HFF-Myc (cell line): Measurements from ENCODE around the gene MYO16.

Source experiments
- DNase-seq: peaks from one replicate; pipeline ENCODE4 v3.0.0-alpha.2; 2011; ENCODE audit warnings: low read depth; ENCODE audit errors: extremely low read depth
- H3K4me3 ChIP-seq: replicated peaks from 2 replicates; pipeline ENCODE4 v1.5.1; 2011; ENCODE audit warnings: low read depth, mild to moderate bottlenecking, control low read depth, low read length
- TF ChIP-seq, protein P1 (sequence below): IDR thresholded peaks from 2 replicates; pipeline ENCODE4 v1.5.1; 2012; ENCODE audit warnings: mild to moderate bottlenecking, low read depth, low read length, control low read depth; ENCODE audit errors: missing control alignments

Gene MYO16

DNA sequence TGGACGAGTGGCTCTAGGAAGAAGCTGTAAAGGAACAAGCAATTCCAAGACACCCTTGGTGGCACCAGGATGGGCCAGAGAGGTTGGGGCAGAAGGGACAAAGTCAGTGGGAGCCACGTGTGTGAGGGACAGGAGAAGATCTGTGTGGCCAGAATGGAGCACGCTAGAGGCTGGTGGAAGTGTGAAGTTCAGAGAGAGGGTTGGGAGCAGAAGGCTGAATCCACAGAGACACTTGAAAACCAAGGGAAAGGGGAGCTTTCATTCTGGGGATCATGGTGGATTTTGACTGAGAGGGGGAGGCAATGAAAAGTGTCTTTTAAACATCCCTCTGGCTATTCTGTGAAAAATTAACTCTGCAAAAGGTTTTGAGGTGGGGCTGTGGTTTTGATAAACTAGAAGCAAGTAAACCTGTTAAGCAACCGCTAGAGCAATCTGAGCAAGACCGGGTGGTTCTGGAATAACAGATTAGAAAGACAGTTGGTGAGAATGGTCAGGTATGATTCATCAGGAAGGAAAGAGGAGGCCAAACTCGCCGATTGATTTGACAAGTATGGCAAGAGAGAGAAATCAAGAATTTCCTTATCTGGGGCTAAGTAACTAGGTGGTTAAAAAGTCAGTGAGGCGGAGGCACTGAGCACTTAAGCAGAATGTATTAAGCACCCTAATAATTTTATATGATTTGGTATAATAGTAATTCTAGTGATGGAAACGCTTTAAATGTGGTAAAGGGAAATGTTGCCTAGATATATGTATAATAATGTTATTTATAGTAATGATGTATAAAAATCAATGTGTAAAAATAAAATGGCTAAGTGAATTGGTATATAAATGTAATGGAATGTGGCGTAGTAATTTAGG lies 140.0 kb downstream of the MYO16 start:
- DNase-seq, result no peak
- TF ChIP-seq, protein P1, sequence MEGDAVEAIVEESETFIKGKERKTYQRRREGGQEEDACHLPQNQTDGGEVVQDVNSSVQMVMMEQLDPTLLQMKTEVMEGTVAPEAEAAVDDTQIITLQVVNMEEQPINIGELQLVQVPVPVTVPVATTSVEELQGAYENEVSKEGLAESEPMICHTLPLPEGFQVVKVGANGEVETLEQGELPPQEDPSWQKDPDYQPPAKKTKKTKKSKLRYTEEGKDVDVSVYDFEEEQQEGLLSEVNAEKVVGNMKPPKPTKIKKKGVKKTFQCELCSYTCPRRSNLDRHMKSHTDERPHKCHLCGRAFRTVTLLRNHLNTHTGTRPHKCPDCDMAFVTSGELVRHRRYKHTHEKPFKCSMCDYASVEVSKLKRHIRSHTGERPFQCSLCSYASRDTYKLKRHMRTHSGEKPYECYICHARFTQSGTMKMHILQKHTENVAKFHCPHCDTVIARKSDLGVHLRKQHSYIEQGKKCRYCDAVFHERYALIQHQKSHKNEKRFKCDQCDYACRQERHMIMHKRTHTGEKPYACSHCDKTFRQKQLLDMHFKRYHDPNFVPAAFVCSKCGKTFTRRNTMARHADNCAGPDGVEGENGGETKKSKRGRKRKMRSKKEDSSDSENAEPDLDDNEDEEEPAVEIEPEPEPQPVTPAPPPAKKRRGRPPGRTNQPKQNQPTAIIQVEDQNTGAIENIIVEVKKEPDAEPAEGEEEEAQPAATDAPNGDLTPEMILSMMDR, result no peak
- no peak overlapping the region for H3K4me3 ChIP-seq

DNA sequence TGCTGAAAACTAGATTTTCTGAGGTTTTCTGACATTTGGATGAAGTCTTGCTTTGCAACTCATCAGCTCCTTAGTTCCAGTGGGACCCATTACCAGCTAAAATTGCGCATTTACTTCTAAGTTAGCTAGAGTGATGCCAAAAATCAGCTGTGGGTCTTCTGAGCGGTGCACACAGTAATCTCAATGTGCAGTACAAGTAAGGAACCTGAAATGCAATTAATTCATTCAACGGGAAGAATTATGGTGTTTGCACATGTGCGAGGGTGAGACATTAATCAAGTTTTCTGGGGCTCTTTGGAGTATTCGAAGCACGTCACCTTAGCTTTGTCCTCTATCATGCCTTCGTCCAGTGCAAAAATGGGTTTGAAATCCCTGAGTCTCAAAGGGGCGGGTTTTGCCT lies 146.2 kb downstream of the MYO16 start:
- H3K4me3 ChIP-seq, result no peak overlapping the region
- DNase-seq, result no peak
- TF ChIP-seq, protein P1, result no peak

DNA sequence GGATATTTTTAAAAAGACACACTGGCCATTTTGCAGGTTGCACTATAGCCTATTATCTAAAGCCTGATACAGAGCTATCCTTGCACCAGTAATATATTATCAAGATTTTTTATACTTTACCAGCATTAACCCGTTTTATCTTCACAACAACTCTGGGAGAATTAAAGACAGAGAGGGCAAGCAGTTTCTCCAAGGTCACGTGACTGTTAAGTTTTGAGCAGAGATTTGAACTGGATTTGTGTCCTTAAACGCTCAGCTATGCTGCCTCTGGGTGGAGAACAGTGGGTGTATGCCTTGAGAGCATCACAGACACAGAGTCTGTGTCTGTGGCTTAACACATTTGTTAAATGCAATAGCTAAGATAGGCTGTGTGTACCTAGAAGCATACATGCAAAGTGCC lies 147.2 kb downstream of the MYO16 start:
- no peak overlapping the region for H3K4me3 ChIP-seq
- no peak for DNase-seq
- TF ChIP-seq, protein P1, result no peak

DNA sequence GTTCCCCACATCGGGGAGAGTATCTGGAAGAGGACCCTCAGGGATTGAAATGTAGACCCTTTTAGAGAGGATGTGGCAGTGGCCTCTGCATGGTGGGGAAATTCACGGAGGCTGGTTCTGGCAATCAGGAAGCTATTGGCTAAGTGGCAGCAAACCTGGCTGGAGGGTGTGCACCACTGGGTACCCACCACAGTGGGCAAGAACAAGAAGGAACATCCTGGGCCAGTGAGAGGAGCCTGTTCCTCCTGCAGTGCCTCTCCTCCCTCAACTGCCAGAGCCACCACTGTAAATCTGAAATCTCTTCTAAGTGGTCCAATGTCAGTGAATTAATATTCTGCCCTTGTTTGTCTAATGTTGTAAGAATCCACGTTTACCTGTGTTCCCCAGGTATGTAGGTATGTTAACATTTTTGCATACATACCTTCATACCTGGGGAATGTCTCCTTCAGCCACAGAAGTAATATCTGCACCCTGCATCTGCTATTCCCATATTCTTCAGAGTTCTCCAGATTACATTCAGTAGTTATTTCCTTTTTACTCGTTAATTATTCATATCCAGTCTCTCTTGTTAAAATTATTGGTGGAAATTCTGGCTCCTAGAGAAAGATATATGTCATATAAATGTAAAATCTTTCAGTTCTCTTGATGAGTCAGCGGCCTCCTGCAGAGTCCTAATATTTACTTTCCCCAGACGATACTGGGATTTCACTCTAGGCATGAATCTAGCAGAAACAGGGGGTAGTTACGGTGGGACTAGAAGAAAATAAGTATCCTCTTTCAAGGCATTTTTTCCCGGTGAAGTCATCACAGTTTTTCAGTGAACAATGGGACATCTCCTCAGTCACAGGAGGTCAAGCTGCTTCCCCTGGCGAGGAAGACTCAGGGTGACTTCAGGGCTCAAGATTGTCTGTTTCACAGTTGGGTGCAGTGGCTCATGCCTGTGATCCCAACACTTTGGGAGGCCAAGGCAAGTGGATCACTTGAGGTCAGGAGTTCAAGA lies 148.3 kb downstream of the MYO16 start:
- no peak for DNase-seq
- no peak overlapping the region for H3K4me3 ChIP-seq
- TF ChIP-seq, protein P1, result no peak

DNA sequence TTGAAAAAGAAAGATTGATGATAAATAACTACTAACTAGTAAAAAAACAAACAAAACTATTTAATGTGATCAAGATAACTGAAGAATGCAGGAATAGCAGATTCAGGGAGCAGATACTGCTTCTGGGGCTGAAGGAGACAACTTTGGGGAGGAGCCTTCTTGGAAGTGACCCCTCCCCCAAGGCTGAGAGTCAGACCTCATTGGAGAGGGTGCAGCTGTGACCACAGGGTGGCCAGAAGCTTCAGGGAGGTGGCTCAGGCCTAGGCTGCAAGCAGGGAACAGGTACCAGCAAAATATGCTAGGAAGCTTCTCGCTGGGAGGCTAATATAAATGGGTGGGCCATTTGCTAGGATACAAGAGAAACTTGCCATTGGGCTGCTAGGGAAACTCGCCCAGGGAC lies 149.9 kb downstream of the MYO16 start:
- DNase-seq, result no peak
- no peak overlapping the region for H3K4me3 ChIP-seq
- TF ChIP-seq, protein P1, result no peak

DNA sequence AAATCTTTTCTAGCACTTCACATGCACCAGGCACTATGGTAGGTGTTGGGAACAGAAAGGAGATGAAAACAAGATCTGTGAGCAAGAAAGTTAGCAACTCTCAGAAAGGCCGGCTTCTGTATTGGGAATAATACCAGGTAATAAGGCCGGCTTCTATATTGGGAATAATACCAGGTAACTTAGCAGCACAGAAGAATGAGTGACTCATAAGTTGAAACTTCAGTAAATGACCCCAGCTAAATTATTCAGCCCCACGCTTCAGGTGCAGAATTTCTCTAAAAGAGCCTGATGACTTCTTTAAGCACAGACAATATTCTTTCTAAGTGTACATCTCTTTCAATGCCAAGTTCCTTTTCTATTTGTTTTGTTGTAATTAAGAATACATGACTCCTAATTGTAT lies 151.3 kb downstream of the MYO16 start:
- DNase-seq, result no peak
- TF ChIP-seq, protein P1, result no peak
- no peak overlapping the region for H3K4me3 ChIP-seq
